Psoas muscle (tissue), 8 donors: ENCODE measurements around the gene SPATA24. TPM values are rescaled to one million over a fixed set of nuclear protein-coding genes. Genes with fewer than 3 reads are reported as not detected.
"Not testable (repeated sequence)": the region's sequence is repeated elsewhere in the genome, so short reads cannot be mapped to it uniquely, and the experiment has no call there.

Experiments used
- ATAC-seq, 4 donors: fragments of 200-7000 bp; cut with Tn5 transposase; one replicate each; pipeline ENCODE4 v1.9.1; 2020; ENCODE audit warnings: moderate library complexity in 3 of 4, mild to moderate bottlenecking in 2 of 4
- DNase-seq, 2 donors: peaks; one replicate each; pipeline ENCODE4 v3.0.0-alpha.2; 2020
- H3K27ac ChIP-seq: fragments of 200-600 bp; one replicate; pipeline ENCODE4 v1.8.0; 2022
- H3K27me3 ChIP-seq, 3 donors: fragments of 200-600 bp in 1 of 3; one replicate each; pipeline versions ENCODE4 v1.6.1 to v1.8.0; 2013 to 2022; ENCODE audit warnings: low read length in 2 of 3, mild to moderate bottlenecking in 2 of 3, moderate library complexity in 1 of 3; ENCODE audit not compliant: insufficient read depth in 3 of 3
- H3K36me3 ChIP-seq, 2 donors: fragments of 200-600 bp in 1 of 2; one replicate each; pipeline versions ENCODE4 v1.6.1 to v1.8.0; 2013 to 2022; ENCODE audit warnings: low read depth in 1 of 2, mild to moderate bottlenecking in 1 of 2, moderate library complexity in 1 of 2; ENCODE audit not compliant: insufficient read depth in 1 of 2
- H3K4me1 ChIP-seq: fragments of 200-600 bp; one replicate; pipeline ENCODE4 v1.8.0; 2022
- H3K4me3 ChIP-seq: fragments of 200-600 bp; one replicate; pipeline ENCODE4 v1.8.0; 2022; ENCODE audit warnings: mild to moderate bottlenecking
- H3K9me3 ChIP-seq: fragments of 200-600 bp; one replicate; pipeline ENCODE4 v1.8.0; 2022
- CTCF ChIP-seq: fragments of 200-600 bp; IDR thresholded peaks from one replicate; pipeline ENCODE4 v1.8.0; 2022; ENCODE audit warnings: antibody characterized with exemption
- WGBS, 3 donors: extraction: QIAGEN DNeasy Blood & Tissue Kit; methylation state at CpG; one replicate each; pipeline versions ENCODE4 v1.1.6 to v1.1.7; 2013; 5-methylcytosine and 5-hydroxymethylcytosine counted together
- intact Hi-C, 2 donors: fragments of 100-400 bp; cut with DNase I; formaldehyde crosslinking; loops; one replicate each; pipeline versions ENCODE4 v1.11.0 to v1.14.2; 2022
- polyA plus RNA-seq, 3 donors: library from polyadenylated mRNA; stranded (reverse); fragments of 200-250 nt; gene quantifications; one replicate each; pipeline ENCODE4 v1.2.3, GENCODE V29; 2013
- total RNA-seq, 4 donors: library from RNA; stranded (reverse); fragmentation: NEBNext Ultra II Directional in 2 of 4; extraction: Animal tissue kit (Norgen Biotek cat#: 25700) in 2 of 4; gene quantifications; one replicate each; pipeline versions ENCODE4 v1.2.1 to v1.2.4, GENCODE V29; 2021 to 2023
- donor health status: healthy with polysubstance abuse.
- donor health status: DM: no; HTN: no; CAD: no; lungs with moderate emphysema.
- donor health status: Bipolar disorder and iron deficiency.
- donor health status: healthy.
- donor health status: DM: yes; HTN: yes; CAD: no.
- donor health status: DM: no; HTN: no; CAD: no.
- donor health status: DM: no; HTN: no; CAD: no.
- donor health status: DM: yes; HTN: yes; CAD: no.

SPATA24 gene
- total and polyA plus RNA-seq, 7 donors: 6.7 to 18.8 (median 11.5) TPM

DNA sequence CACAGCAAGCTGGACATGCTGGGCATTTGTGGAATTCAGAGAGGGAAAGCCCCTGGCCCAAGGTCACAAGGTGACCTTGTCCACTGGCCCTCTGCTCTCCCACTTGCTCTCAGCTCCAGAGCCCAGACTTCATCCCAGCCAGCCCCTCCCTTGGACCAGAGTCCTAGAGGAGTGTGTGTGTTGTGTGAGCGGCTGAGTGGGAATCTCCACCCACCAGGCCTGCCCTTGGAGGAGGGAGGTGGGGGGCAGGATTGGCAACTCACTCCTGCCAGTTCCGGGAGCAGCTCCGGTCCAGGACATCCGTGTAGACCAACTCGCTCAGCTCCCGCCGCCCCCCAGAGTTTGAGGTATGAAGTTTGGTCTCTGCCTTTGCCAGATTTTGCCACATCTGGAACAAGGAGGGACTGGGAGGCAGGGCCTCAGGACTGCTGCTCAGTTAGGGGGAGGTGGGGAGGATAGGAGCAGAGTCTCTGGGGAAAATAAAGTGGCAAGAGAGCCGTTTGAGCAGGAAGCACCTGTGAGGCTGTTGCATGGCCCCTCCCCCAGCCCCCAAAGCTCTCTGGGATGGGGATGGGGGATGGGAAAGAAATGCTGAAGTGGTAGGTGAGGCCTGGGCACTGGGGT lies 15.6 kb downstream of the SPATA24 start:
- WGBS, 3 donors: 14 to 24% (median 19%) methylated on average over 8 of the region's 8 CpGs
- no peak for TF ChIP-seq CTCF
- Histone ChIP-seq H3K36me3 (peaks cover 0 to 10% of the 10 kb centered on the region in 2 donors), H3K4me3 (no peak overlapping the region), H3K27me3 (no peaks in the 10 kb centered on the region), H3K27ac (no peak overlapping the region), H3K9me3 (no peaks in the 10 kb centered on the region), H3K4me1 (peaks cover 41% of the 10 kb centered on the region)
- DNase-seq (no peak), ATAC-seq (no peak)
- intact Hi-C loops: loop anchor here in 1 of 2 donors (5.0 kb wide), 1 partner anchor 46 kb away; the partner anchor contains the start of gene PAIP2

DNA sequence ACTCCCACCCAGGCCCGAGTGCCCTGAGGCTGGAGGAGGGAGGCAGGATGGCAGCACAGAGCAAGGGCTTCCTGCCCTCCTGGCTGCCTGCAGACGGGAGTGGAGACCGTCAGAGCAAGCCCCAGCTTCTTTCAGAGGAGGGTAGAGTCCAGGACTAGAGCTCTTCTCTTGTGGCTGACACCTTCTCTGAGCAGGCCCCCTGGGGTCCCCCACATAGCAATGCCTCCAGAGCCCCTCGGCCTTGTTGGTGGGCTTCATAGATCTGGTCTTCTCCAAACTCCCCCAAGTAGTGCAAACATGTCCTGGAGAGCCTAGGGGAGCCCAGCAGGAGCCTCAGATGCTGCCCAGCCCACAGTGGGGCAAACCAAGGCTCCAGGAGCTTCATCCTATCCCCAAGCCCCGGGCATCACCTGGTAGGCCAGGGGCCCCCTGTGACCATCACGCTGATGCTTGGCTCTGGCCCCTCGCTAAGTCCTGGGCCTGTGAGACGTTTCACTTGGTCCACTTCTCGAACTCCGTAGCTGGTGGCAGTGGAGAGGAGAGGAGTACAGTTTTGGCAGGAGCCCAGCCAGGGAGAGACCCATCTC lies 16.2 kb downstream of the SPATA24 start:
- ATAC-seq (no peak), DNase-seq (no peak)
- H3K4me3 ChIP-seq: no peak overlapping the region
- WGBS, 3 donors: 59 to 64% (median 64%) methylated on average over 10 of the region's 10 CpGs
- H3K27ac ChIP-seq: no peak overlapping the region
- no peaks in the 10 kb centered on the region for H3K9me3 ChIP-seq
- peaks cover 0 to 5% of the 10 kb centered on the region in 2 donors for H3K36me3 ChIP-seq
- TF ChIP-seq CTCF: no peak
- intact Hi-C loops: loop anchor here in 1 of 2 donors (5.0 kb wide), 1 partner anchor 45 kb away; the partner anchor contains the start of gene PAIP2
- H3K27me3 ChIP-seq: no peaks in the 10 kb centered on the region
- peaks cover 41% of the 10 kb centered on the region for H3K4me1 ChIP-seq

DNA sequence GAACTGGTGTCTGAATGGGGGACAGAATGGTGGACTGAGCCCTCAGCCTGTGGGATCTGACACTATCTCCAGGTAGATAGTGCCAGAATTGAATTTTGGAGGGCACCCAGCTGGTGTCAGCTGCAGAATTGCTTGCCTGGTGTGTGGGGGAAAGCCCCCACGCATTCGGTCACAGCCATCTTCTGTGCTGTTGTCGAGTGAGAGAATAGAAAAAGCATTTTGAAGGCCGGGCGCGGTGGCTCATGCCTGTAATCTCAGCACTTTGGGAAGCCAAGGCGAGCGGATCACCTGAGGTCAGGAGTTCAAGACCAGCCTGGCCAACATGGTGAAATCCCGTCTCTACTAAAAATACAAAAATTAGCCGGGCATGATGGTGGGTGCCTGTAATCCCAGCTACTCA lies 16.9 kb downstream of the SPATA24 start:
- not testable (repeated sequence) for H3K9me3 ChIP-seq, H3K36me3 ChIP-seq, H3K4me3 ChIP-seq, DNase-seq, H3K27me3 ChIP-seq, ATAC-seq, H3K27ac ChIP-seq
- intact Hi-C loops: loop anchor here in 1 of 2 donors (5.0 kb wide), 1 partner anchor 45 kb away; the partner anchor contains the start of gene PAIP2
- WGBS, 3 donors: 42 to 62% (median 49%) methylated on average over 10 of the region's 10 CpGs
- H3K4me1 ChIP-seq: peaks cover 38% of the 10 kb centered on the region

GRCh38 chr5:139386050-139386438 lies 17.8 kb downstream of the SPATA24 start:
- 81 to 91% (median 86%) methylated on average over 5 of the region's 5 CpGs for WGBS, 3 donors

More at GRCh38 chr5:139386050-139386438, 17.8 kb downstream of the SPATA24 start:
- Histone ChIP-seq H3K27ac (no peak overlapping the region), H3K36me3 (no peaks in the 10 kb centered on the region), H3K4me1 (peaks cover 29% of the 10 kb centered on the region), H3K27me3 (no peaks in the 10 kb centered on the region), H3K4me3 (no peak overlapping the region), H3K9me3 (no peaks in the 10 kb centered on the region)
- DNase-seq (no peak), ATAC-seq (no peak)
- intact Hi-C loops: loop anchor here in 1 of 2 donors (5.0 kb wide), 1 partner anchor 44 kb away; the partner anchor contains the start of gene PAIP2
- no peak for TF ChIP-seq CTCF
